GM18508 (cell line): Measurements from ENCODE around the gene NOL4L.

ENCODE experiments used
- ATAC-seq: cut with Tn5 transposase; IDR thresholded peaks from one replicate; pipeline ENCODE4 v1.9.1; 2021; ENCODE audit warnings: moderate number of reproducible peaks; ENCODE audit not compliant: insufficient read depth, unreplicated experiment

The NOL4L gene

GRCh38 chr20:32400476-32400875, 184.7 kb downstream of the NOL4L start:
- no peak for ATAC-seq

- ATAC-seq, result no peak
Measured at GRCh38 chr20:32397567-32398084, 187.5 kb downstream of the NOL4L start.

- no peak for ATAC-seq
Measured at GRCh38 chr20:32396646-32397160, 188.4 kb downstream of the NOL4L start.

- no peak for ATAC-seq
Measured at GRCh38 chr20:32395066-32395465, 190.1 kb downstream of the NOL4L start.
